CD4-positive, alpha-beta T cell treated with Interferon alpha-2 for 1 hour (primary cell): ENCODE measurements around the gene IGSF3.
A peak's percentile ranks its signal among the peaks of the same experiment; 100 is the strongest.

Experiments
- DNase-seq, 2 donors: peaks; one replicate each; pipeline ENCODE4 v3.0.0-alpha.2; 2020 to 2022

The IGSF3 gene

DNA sequence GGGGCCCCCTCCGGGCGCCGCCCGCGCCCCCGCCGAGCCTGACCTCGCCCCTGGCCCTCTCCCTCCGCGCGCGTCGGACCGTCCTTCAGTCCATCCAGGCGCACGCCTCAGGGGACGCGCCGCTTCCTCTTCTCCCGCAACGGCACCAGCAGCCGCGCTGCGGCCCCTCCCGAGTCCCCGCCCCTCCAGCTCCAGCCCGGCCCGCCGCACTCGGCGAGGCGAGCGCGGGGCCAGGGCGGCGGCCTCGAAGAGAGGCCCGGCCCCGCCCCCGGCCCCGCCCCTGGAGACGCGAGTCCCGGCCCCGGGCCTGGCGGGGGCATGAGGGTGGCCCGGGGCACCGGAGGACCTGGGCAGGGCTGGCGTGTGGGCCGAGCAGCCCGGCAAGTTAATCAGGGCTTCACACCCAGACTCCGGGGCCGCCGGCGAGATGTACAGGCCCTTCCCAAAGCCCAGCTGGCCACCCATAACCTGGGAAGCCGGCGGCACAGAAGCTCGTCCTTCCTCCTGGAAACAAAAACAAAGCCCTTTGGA, at the start of gene IGSF3:
IGSF3 (minus strand) TSS at position 159 of the 531 bp plus-strand sequence. CDS start 1,407 bp downstream, outside the sequence.
- peak; percentile 41 to 50 for DNase-seq

DNA sequence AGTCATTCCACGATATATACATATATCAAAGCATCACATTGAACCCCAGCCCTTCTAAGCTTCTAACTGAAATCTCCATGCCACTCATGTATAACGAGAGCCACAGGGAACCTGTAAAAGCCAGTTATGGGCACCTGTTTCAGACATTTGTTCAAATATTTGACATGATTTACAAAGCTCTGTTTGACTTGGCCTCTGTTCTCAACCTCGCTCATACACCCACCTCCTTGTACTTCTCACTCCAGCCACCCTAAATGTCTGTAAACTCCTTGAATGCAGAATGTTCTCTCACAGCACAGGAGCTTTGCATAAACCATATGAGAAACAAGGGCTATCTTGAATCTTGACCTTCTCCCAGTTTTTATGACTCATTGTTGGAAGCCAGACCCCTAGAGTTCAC, 49.8 kb upstream of the IGSF3 start:
- DNase-seq, result no peak

DNA sequence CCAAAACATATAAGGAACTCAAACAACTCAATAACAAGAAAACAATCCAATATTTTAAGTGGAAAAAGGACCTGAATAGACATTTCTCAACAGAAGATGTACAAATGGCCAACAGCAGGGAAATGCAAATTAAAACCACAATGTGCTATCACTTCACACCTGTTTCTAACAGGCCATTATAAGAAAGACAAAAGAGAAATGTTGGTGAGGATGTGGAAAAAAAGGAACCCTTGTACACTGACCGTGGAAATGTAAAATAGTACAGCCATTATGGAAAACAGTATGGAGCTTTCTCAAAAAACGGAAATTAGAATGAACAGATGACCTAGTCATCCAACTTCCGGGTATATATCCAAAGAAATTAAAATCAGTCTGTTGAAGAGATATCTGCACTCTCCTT, 48.9 kb upstream of the IGSF3 start:
- DNase-seq, result no peak

DNA sequence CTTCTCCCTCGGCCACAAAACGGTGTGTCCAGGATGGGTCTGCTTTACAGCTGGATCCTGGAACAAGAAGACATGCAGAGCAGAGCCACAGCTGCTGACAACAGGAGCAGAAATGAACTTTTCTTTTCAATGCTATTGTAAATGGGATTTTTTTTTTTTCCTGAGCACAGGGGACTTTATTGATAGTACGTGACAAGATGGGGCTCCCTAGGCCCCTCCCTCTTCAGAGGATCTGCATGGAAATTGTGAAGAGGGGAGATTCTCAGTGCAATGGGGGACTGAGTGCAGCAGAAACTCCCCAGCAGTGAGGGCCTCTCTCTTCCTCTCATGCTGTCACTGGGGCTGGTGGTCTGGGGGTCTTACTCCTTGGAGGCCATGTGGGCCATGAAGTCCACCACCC, 45.9 kb upstream of the IGSF3 start:
- no peak for DNase-seq

DNA sequence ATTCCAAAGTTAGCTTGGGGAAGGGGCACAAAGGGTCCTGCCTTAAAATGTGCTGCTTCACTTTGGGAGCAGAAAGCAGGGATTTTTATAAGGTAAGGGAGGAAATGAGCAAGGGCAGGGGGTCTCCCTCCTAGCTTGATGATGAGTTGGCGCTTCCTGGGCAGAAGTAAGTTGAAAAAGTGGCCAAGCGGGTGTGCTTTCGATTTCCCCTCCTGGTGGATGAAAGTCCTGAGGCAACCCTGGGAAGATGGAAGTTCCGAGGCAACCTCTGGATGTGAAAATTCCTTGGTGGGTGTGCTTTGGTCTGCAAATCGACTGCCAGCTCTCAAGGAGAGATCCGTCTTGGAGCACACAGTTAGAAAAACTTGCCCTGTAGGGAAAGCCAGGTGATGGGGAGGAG, 45.0 kb upstream of the IGSF3 start:
- no peak for DNase-seq

DNA sequence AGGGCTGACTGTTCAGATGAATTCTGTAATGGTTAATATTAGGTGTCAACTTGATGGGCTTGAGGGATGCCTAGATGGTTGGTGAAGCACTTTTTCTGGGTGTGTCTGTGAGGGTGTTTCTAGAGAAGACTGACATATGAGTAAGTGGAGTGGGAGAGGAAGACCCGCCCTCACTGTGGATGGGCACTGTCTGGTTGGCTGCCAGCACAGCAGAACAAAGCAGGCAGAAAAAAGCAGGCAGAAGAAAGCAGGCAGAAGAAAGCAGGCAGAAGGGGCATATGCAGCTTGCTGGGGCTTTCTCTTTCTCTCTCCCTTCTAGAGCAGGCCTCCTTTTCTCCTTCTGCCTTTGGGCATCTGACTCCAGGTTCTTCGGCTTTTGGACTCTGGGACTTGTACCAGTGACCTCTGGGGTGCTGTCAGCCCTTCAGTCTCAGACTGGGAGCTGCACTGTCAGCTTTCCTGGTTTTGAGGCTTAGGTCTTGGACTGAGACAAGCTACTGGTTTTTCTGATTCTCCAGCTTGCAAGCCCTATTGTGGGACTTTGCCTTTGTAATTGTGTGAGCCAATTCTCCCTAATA, 43.8 kb upstream of the IGSF3 start:
- no peak for DNase-seq

DNA sequence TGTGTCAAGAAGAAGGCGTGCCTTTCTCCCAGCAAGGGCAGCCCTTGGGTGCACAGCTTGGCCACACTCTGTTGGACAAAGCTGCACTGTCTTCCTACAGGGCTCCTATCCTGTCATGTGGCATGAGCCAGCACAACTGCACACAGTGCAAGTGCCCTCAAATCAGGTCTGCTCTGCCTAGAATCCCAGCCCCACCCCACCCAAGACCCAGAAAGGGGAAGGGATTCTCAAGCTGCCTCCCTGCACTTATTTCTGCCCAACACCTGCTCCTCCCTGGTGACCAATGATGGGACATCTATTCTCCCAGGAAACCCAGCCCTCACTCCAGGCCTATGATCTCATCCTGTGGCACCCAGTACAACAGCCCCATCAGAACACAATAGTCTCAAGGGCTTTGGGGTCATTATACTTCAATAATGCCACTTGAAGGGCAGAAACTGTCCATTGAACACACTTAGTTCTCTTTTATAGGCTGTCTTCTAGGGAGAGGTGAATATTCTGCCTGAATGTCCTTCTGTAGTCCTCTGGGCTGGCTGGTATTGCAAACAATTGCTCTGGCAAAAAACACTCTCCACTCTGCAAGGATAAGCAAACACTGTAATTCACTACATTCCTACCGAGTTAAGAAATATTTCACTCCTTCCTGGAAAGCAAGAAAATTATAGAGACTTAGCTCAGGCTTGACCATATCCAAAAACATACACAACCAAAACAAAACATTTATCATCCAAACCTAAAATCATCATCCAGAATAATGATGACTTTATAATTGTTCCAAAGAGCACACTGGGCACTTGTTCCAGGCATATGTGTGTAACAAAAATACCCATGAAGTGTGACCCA, 43.1 kb upstream of the IGSF3 start:
- DNase-seq, result no peak

DNA sequence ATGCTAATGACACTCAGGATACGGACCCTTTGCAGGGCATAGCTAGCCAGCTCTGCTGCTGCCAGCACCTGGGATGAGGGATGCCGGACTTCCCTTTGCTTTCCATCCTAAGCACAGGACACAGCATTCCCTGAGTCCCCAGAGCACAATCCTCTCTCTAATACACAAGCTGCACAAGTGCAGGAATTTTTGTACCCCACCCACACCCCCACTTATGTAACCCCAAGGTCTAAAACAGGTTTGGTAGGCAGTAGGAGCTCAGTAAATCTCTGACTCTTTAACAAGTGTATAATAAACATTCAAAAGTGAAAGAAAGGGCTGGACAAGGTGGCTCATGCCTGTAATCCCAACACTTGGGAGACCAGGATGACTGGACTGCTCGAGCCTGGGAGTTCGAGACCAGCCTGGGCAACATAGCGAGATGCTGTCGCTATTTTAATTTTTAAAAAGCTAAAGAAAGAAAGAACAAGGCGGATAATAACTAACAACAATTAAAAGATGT, 42.2 kb upstream of the IGSF3 start:
- DNase-seq, result no peak

DNA sequence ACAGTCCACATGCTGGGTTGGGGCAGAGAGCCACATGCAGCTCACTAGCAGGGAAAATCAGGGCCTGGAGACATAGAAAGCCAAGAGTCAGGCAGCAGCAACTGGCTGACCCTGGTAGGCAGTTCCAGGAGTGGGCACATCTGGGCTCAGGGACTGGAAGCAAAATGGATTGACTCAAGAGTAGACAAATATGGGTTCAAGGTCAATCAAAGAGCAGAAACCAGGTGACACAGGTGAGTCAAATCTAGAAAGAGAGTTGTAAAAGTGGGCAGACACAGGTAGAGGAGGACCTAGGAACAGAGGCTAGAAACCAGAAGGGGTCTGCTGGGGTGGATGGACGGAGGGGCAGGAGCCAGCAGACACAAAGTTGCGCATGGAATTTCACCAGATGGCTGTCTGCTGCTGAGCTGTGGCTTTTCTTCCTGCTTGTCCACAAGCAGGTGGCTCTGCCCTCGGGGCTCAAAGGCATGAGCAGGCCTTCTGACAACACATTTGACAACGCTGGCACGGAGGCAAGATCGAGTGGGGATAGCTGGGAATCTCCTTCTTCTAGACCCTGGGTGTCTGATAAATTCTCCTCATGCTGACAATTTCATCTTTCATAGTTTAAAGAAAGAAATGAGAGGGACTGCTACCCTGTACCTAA, 40.8 kb upstream of the IGSF3 start:
- no peak for DNase-seq

DNA sequence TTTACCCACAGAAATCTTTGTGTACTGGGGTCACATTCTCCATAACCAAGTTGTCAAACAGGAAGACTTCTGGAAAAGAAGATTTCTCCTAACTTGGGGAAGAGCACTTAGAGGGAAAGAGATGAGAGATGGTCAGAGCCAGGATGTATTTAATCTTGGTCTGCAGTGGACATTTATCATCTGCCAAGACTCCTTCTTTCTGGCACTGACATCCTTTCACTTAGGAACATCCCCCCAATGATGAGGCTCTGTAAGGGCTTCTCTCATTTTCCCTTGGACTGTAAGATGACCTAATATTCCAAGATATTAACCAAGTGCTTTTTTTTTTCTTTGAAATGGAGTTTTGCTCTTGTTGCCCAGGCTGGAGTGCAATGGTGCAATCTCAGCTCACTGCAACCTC, 39.3 kb upstream of the IGSF3 start:
- no peak for DNase-seq

DNA sequence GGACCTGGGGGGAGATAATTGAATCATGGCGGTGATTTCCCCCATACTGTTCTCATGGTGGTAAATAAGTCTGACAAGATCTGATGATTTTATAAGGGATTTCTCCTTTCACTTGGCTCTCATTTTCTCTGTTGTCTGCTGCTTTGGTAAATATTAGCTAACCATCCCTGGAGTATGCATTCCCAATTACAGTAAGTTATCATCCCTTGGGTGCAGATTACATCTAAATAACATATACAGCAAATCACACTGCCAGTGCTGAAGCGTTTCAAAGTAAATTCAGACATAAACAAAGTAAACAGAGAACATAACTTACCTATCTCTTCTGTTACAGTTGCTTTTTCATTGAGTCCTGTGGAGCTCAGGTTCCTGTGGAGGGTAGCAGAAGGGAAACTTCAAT, 38.6 kb upstream of the IGSF3 start:
- no peak for DNase-seq

DNA sequence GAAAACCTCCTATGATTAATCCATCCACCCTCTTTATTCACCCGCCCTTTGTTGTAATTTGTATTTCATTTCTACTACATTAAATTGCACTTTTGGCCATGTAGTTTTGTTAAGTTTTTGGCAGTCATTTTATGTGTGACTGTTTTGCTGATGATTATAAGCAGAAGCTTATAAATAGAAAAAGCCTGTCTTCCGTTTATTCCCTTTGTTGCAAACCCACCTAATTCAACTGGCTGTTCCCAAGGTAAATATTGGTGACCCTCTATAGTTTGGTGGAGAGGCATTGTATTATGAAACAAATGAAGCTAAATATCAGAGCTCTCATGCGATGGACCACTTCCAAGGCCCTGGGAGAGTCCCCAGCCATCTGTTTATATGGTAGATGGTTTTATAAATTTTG, 36.7 kb upstream of the IGSF3 start:
- no peak for DNase-seq

DNA sequence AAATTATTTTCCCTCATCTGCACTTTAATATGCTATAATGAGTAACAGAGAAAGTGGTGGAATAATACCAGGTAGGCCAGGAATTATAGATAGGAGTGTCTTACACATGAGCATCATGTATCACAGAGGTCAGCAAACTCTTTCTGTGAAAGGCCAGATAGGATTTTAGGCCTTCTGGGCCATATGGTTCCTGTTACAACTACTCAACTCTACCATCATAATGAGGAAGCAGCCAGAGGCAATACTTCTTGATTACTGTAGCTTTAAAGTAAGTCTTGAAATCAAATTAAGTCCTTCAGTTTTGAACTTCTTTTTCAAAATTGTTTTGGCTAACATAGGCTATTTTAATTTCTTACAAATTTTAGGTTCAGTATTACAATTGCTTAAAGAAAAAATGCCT, 32.1 kb upstream of the IGSF3 start:
- no peak for DNase-seq

DNA sequence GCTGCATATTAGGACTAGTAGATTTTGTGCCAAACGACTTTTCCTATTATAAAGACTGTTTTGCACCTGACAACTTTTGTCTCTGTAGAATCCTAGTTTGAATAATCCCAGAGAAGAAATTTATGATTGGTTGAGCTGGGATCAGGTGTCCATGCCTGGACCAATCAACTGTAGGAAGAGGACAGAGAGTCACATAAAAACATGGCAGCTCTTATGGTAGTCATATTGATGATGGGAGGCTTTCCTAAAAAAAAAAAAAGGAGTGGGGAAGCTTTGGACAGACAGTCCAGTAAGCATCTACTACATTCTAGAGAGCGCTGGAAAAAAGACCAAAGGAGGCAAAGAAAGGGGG, 30.7 kb upstream of the IGSF3 start:
- DNase-seq, result no peak

DNA sequence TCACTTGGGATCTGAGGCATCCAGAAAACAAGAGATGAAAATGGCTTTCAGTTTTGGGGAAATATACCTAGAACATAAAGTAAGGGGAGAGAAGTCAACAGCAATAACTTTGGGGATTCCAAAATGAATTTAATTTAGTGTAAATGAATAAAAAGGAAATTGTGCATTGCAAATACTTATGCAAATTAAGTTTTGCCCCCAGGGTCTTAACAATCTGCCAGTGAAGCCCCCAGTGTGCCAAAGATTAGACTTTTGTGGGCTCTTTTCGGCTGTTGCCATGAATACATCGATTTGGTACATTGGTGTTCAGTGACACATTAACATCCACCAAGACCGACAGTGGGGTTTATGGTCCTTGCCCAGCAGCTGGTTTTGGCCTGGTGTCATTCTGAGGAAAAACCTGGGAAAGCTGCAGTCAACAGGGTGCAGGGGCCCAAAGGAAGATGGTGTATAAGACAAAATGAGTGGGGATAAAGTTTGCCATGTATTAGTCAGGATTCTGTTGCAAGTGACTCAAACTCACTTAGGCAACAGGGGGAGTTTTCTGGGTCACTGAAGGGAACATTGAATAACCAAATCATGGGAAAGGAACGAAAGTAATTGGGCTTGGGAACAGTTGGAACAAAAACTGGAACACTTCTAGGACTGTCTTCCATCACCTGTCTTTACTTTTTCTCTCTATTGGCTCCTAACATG, 30.2 kb upstream of the IGSF3 start:
- DNase-seq, result no peak

DNA sequence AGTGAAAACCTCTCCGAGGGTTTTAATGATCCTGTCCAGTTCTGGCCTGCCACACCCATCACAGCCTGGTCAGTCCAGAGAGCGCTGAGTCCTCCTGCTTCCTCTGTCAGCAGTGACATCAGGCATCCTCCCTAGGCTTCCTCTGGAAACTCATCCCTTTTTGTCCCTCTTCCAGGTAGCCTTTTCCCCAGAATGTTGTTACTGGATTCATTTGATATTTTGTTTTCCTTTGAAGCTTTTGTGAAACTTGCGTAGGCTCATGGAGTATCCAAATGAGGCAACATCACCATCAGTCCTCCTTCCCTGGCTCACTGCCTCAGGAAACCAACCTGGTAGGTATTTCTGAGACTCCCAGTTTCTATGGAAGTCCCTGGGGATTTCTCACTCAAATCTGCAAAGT, 27.0 kb upstream of the IGSF3 start:
- no peak for DNase-seq

DNA sequence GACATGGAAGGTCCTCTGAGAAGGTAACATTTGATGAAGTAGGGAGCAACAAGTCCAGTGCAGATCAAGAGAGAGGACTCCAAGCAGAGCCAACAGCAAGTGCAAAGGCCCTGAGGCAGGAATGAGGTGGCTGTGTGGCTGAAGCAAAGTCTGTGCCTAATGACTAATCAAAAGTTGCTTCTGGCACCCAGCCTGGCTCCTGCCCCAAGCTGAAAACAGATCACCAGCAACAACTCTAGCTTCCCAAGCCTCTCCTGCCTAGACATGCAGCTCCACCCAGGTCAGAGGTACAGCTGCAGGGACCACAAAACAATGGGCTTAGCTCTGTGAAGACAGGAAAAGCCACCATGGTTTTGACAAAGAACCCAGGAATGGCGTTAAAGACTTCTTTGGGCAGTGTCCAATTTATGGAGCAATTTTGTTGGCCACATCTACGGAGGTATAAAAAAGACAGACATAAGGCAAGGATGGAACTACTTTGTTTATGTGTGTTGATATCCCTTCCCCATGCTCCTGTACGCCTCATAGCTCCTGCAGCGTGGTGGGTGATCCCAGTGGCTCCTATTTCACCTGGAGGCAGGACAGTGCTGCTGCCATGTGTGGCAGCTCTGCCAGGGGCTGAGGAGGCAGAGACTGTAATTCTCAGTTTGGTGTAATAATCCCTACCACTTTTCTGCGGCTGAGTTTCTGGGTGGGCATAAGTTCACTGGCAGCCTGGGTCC, 26.4 kb upstream of the IGSF3 start:
- no peak for DNase-seq

DNA sequence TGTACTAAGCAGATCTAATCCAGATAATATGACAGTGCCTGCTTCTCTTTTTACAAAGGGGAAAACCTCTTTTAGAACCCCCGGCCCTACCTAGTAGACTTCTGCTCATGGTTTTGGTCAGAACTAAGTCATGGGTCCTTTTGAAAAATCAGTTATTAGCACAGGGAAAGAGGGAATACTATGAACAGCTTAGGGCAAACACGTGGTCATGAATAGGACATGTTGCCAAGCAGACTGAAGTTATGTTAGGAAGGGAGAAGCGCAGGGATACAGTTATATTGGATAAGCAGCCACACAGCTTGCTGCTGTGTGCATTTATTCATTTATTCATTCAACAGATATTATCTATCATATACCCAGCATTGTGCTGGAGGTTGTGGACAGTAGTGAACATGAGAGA, 25.3 kb upstream of the IGSF3 start:
- DNase-seq, result no peak

DNA sequence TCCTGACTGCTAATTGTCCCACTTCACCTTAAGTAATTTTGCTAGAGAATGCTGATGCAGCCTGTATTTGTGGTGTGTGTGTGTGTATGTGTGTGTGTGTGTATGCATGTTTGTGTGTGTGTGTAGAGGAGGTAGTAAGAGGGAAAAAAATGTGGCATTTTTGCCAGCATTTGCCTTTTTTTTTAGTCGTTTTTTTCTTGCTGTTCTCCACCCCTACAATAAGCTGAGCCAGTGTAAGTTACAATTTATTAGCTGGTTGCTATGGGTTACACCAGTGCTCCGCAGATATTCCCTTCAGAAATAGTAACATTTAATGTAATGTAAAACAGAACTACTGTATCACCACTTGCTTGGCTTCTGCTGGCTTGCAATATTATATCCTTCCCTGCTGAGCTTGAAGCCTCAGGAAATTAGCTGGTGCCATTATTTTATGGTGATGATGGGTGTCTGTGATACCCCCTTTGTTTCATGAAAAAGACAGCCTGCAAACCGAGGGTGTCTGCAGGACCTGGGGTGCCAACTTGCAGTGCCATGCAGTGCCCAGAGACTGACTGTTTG, 23.4 kb upstream of the IGSF3 start:
- no peak for DNase-seq

DNA sequence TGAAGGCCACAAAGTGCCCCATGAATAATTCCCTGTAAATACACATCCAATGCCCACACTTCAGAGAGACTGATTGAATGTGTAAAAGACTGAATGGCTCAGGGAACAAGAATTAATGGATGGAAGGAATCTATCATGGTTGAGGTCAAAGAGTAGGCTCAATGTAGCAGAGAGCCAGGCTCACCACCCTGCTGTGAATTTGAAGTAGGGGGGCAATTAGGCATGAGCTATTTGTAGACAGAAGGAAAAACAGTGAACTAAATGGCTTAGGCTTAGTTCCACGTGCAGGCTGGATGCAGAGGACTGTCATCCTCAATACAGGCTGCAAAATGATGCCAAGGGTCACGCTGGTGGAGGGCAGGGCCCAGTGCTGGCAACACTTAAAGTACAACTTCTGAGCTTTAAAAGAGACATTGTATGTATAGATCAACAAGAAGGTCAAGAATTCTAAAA, 22.9 kb upstream of the IGSF3 start:
- no peak for DNase-seq

DNA sequence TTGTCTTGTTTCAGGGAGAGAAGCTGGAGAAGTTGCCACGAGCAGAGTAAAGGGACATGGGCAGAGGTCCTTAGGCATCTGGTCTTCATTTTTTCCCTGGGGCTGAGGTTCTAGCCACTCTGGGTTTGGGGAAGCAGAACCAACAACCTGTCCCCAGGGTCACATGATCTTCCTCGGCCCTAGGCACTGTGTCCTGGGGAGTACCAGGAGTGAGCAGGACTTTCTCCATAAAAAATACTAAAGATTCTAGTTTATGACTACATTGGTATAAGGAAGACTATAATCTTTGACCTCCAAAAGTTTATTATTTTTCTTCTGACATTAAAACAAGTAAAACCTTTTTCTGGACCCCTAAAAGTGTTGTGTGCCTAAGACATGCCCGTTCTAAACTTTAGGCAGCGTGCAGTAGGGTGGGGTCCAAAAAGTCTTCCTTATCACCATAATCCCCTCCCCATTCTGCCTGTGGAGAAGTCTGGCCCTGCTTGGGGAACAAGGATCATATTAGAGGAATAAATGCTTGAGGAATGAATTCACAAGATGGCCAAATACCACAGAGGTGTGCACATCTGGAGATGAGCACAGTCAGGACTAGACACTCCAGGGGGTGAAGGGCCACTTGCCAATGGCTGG, 19.3 kb upstream of the IGSF3 start:
- DNase-seq, result no peak

DNA sequence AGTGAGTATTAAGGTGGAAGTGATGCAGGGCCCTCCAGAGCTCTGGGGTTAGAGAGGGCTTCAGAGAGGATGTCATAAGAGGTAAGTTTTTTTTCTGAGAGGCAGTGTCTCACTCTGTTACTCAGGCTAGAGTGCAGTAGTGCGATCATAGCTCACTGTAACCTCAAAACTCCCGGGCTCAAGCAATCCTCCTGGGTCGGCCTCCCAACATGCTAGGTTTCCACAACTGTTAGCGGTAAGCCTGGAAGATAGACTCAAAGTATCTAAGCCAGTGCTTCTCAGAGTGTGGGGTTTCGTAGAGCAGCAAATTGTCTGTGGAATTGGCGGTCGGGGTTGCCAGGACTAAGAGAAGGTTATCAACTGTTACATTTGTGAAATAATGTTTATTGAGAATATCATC, 18.6 kb upstream of the IGSF3 start:
- DNase-seq, result no peak
